ENCODE data around the gene SPDEF.

- TF ChIP-seq CTCF (conservative IDR thresholded peaks at IDR 0.05 in 1 of 2, IDR thresholded peaks at IDR 0.05 in 1 of 2; ENCODE audit: low read depth in 1 of 2, low read length in 2 of 2) (no peak), EZH2 (IDR thresholded peaks at IDR 0.05; ENCODE audit: low read length, missing control alignments) (no peak)
Measured at GRCh38 chr6:34524499-34524898, 31.6 kb downstream of the SPDEF start.

Data from fibroblast of lung (primary cell).